ENCODE results near the gene HDAC4. TPM values are rescaled to one million over a fixed set of nuclear protein-coding genes. Genes with fewer than 3 reads are reported as not detected.

The HDAC4 gene
- polyA plus RNA-seq, 1 experiment = 4.4 TPM

- no peak for TF ChIP-seq CTCF (IDR thresholded peaks at IDR 0.05; ENCODE audit: insufficient read depth, low read depth, low read length)
Measured at GRCh38 chr2:239323447-239323846, 77.4 kb downstream of the HDAC4 start.

DNA sequence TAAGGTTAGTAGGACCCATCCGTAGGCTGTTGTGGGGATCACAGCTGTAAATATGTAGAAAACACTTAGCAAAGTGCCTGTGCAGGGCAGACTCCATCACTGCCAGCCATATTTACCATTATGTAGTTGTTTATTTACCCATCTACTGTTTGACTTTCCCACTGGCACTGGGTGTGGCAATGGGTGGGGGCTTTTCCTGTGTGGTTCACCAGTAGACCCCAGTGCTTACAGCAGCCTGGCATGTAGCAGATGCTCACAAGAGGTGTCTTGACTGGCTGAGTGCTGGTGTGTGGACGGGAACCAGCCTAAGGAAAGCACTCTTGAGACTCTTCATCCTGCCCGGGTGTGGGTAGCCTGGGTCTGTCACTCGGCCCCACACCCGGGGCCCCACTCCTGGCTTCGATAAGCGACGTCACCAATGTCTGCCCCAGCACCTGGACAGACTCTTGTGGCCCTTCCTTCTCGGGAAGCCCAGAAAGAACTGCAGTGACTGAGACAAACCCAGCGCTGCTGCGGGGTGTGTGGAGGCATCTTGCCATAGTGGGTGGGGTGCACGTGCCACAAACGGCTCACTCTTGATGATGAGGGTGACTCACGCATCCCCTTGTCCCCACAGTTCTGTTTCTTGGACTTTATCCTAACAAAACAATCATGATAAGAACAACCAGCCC is 78.3 kb downstream of the HDAC4 start:
- Histone ChIP-seq H3K36me3 (ENCODE audit: control insufficient read depth, insufficient read depth, low read length) (no peaks in the 10 kb centered on the region), H3K27me3 (ENCODE audit: control insufficient read depth, insufficient read depth, low read length) (no peaks in the 10 kb centered on the region), H3K4me3 (ENCODE audit: low read depth, low read length) (no peak overlapping the region)
- ChIA-PET POLR2A (no interaction called here), CTCF (interaction anchor here (1.2 kb wide), 1 partner anchor 178 kb away, joined by 3 read pairs; no protein-coding TSS in a partner anchor)
- peak; percentile 44 for DNase-seq (ENCODE audit: low read depth)
- no peak for TF ChIP-seq CTCF (IDR thresholded peaks at IDR 0.05; ENCODE audit: insufficient read depth, low read depth, low read length)

More at GRCh38 chr2:239323447-239323846, 77.4 kb downstream of the HDAC4 start:
- ChIA-PET CTCF (interaction anchor here (0.6 to 1.2 kb wide), 2 partner anchors 140 to 179 kb away, joined by 3 to 5 read pairs; no protein-coding TSS in a partner anchor), POLR2A (no interaction called here)
- H3K27me3 ChIP-seq (ENCODE audit: control insufficient read depth, insufficient read depth, low read length) = no peaks in the 10 kb centered on the region
- no peak overlapping the region for H3K4me3 ChIP-seq (ENCODE audit: low read depth, low read length)
- no peak for DNase-seq (ENCODE audit: low read depth)
- H3K36me3 ChIP-seq (ENCODE audit: control insufficient read depth, insufficient read depth, low read length) = no peaks in the 10 kb centered on the region

DNA sequence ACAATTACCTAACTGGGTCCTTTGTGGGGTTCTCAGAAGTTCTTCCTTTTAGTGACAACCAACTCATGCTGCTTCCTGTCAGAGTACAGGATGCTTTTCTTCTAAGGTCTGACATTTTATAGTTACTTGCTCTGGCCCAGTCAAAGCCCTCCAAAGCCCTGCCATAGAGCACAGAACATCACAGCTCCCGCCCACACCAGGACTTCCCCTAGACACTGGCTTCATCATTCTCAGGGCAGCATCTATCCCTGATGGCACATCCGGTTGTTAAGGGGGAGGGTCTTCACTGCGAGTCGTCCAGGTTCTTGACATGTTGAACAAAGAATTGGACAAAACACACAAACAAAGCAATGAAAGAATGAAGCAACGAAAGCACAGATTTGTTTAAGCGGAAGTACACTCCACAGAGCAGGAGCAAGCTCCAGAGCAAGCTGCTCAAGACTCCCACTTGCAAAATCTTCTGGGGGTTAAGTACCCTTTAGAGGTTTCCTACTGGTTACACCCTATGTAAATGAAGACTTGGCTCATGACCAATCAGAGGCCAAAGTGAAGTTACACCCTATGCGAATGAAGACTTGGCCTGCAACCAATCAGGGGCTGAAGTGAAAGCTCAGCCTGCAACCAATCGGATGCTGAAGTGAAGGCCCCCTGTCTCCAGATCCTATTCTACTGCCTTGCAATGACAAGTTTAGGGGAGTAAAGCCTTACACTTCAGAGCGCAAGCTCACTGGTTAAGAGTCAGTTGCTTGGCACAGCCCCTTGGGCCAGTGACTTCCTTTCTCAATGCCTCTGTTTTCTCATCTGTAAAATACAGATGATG is 79.0 kb downstream of the HDAC4 start:
- no peak for DNase-seq (ENCODE audit: low read depth)

GRCh38 chr2:239318790-239319661 is 81.8 kb downstream of the HDAC4 start:
- TF ChIP-seq CTCF (IDR thresholded peaks at IDR 0.05; ENCODE audit: insufficient read depth, low read depth, low read length) = no peak
- Histone ChIP-seq H3K4me3 (ENCODE audit: low read depth, low read length) (no peak overlapping the region), H3K27me3 (ENCODE audit: control insufficient read depth, insufficient read depth, low read length) (no peaks in the 10 kb centered on the region), H3K36me3 (ENCODE audit: control insufficient read depth, insufficient read depth, low read length) (no peaks in the 10 kb centered on the region)
- CTCF ChIA-PET = no interaction called here
- POLR2A ChIA-PET = no interaction called here
- DNase-seq (ENCODE audit: low read depth) = no peak

More for the DNA sequence above, 79.0 kb downstream of the HDAC4 start:
- Histone ChIP-seq H3K4me3 (ENCODE audit: low read depth, low read length) (no peak overlapping the region), H3K27me3 (ENCODE audit: control insufficient read depth, insufficient read depth, low read length) (no peaks in the 10 kb centered on the region), H3K36me3 (ENCODE audit: control insufficient read depth, insufficient read depth, low read length) (no peaks in the 10 kb centered on the region)
- no peak for TF ChIP-seq CTCF (IDR thresholded peaks at IDR 0.05; ENCODE audit: insufficient read depth, low read depth, low read length)
- ChIA-PET POLR2A (no interaction called here), CTCF (no interaction called here)
